ENCODE measurements around the gene ABHD11.

GRCh38 chr7:73723813-73724212, 14.8 kb downstream of the ABHD11 start:
- TF ChIP-seq, protein P1, sequence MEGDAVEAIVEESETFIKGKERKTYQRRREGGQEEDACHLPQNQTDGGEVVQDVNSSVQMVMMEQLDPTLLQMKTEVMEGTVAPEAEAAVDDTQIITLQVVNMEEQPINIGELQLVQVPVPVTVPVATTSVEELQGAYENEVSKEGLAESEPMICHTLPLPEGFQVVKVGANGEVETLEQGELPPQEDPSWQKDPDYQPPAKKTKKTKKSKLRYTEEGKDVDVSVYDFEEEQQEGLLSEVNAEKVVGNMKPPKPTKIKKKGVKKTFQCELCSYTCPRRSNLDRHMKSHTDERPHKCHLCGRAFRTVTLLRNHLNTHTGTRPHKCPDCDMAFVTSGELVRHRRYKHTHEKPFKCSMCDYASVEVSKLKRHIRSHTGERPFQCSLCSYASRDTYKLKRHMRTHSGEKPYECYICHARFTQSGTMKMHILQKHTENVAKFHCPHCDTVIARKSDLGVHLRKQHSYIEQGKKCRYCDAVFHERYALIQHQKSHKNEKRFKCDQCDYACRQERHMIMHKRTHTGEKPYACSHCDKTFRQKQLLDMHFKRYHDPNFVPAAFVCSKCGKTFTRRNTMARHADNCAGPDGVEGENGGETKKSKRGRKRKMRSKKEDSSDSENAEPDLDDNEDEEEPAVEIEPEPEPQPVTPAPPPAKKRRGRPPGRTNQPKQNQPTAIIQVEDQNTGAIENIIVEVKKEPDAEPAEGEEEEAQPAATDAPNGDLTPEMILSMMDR (conservative IDR thresholded peaks at IDR 0.05; ENCODE audit: low read depth, low read length), result no peak
- TF ChIP-seq RFX5 (IDR thresholded peaks at IDR 0.05; ENCODE audit: low read depth, low read length) (no peak), POLR2A (IDR thresholded peaks at IDR 0.05; ENCODE audit: low read depth, low read length) (no peak), CHD1 (IDR thresholded peaks at IDR 0.05; ENCODE audit: low read depth, low read length) (no peak), SMC3 (IDR thresholded peaks at IDR 0.05; ENCODE audit: low read depth, low read length) (no peak), RAD21 (IDR thresholded peaks at IDR 0.05; ENCODE audit: low read length) (no peak), FOS (IDR thresholded peaks at IDR 0.05; ENCODE audit: low read depth, low read length) (no peak), NFE2L2 (IDR thresholded peaks at IDR 0.05; ENCODE audit: low read depth, low read length) (no peak), MAZ (IDR thresholded peaks at IDR 0.05; ENCODE audit: borderline replicate concordance, low read depth, low read length) (no peak), BHLHE40 (IDR thresholded peaks at IDR 0.05; ENCODE audit: low read depth, low read length) (no peak)
- TF ChIP-seq, protein P2, sequence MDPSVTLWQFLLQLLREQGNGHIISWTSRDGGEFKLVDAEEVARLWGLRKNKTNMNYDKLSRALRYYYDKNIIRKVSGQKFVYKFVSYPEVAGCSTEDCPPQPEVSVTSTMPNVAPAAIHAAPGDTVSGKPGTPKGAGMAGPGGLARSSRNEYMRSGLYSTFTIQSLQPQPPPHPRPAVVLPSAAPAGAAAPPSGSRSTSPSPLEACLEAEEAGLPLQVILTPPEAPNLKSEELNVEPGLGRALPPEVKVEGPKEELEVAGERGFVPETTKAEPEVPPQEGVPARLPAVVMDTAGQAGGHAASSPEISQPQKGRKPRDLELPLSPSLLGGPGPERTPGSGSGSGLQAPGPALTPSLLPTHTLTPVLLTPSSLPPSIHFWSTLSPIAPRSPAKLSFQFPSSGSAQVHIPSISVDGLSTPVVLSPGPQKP (IDR thresholded peaks at IDR 0.05; ENCODE audit: borderline replicate concordance, low read depth, low read length), result no peak

Data from IMR-90 (cell line).